ENCODE results near the gene HGFAC. TPM values are rescaled to one million over a fixed set of nuclear protein-coding genes. Genes with fewer than 3 reads are reported as not detected.

Gene HGFAC
- total and polyA plus RNA-seq, 2 of the 13 experiments (the other 11 are each of a cell fraction or from before 2014, with no cell fraction given) = 8.5 to 63.6 TPM

- no TSS peak for BruUV-seq (replicated peaks)
Measured at GRCh38 chr4:3473996-3474765, 32.4 kb downstream of the HGFAC start.

GRCh38 chr4:3475041-3475712 lies 33.4 kb downstream of the HGFAC start:
- ATAC-seq (no peak), FAIRE-seq (no peak), DNase-seq (ENCODE audit: low spot score) (no peak)
- Histone ChIP-seq H3K36me3 (replicated peaks in 1 of 2; ENCODE audit: control insufficient read depth in 1 of 2, insufficient read depth in 2 of 2, low read length in 2 of 2) (no peaks in the 10 kb centered on the region), H3K9ac (ENCODE audit: insufficient read depth, low read depth, low read length) (no peak overlapping the region), H3K4me3 (replicated peaks in 1 of 3; ENCODE audit: insufficient read depth in 1 of 3, low read depth in 2 of 3, low read length in 3 of 3) (no peak overlapping the region), H3K27me3 (ENCODE audit: control insufficient read depth in 1 of 2, insufficient read depth in 2 of 2, low read length in 2 of 2) (peaks cover 19 to 77% of the 10 kb centered on the region in 2 experiments), H3K9me3 (ENCODE audit: low read length) (no peaks in the 10 kb centered on the region), H3K79me2 (ENCODE audit: insufficient read depth, low read length) (no peaks in the 10 kb centered on the region), H3K27ac (ENCODE audit: extremely low read length, insufficient read depth, low read length) (no peak overlapping the region), H3K4me2 (ENCODE audit: low read depth, low read length) (no peak overlapping the region), H4K20me1 (ENCODE audit: insufficient read depth, low read length) (no peaks in the 10 kb centered on the region), H3K4me1 (ENCODE audit: insufficient read depth, low read length) (peaks cover 17% of the 10 kb centered on the region; the same call in 1 of the 2 replicates), H2AFZ (ENCODE audit: low read length) (no peak overlapping the region)
- in situ Hi-C loops (cut with HindIII; ENCODE audit: extremely low pct_ligation_motif_present, low pct_unique_long_range_greater_than_20kb) (no loop called here), intact Hi-C loops (cut with micrococcal nuclease; ENCODE audit: unreplicated experiment) (no loop called here)
- BruUV-seq (replicated peaks) = no TSS peak
- WGBS (ENCODE audit: low lambda C conversion rate) = 64% methylated on average over 3 of the region's 15 CpGs
- TF ChIP-seq ZNF12 (CRISPR knock-in tag; IDR thresholded peaks at IDR 0.05) = no peak
- TF ChIP-seq, protein P1, sequence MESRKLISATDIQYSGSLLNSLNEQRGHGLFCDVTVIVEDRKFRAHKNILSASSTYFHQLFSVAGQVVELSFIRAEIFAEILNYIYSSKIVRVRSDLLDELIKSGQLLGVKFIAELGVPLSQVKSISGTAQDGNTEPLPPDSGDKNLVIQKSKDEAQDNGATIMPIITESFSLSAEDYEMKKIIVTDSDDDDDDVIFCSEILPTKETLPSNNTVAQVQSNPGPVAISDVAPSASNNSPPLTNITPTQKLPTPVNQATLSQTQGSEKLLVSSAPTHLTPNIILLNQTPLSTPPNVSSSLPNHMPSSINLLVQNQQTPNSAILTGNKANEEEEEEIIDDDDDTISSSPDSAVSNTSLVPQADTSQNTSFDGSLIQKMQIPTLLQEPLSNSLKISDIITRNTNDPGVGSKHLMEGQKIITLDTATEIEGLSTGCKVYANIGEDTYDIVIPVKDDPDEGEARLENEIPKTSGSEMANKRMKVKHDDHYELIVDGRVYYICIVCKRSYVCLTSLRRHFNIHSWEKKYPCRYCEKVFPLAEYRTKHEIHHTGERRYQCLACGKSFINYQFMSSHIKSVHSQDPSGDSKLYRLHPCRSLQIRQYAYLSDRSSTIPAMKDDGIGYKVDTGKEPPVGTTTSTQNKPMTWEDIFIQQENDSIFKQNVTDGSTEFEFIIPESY (CRISPR knock-in tag; IDR thresholded peaks at IDR 0.05) = no peak
- TF ChIP-seq PLRG1 (conservative IDR thresholded peaks at IDR 0.05) = no peak
- no peak for TF ChIP-seq MAF1 (CRISPR knock-in tag; IDR thresholded peaks at IDR 0.05; ENCODE audit: borderline replicate concordance)
- TF ChIP-seq AKAP8 (CRISPR knock-in tag; IDR thresholded peaks at IDR 0.05) = no peak
- no peak for TF ChIP-seq E2F1 (CRISPR knock-in tag; IDR thresholded peaks at IDR 0.05)
- TF ChIP-seq, protein P2, sequence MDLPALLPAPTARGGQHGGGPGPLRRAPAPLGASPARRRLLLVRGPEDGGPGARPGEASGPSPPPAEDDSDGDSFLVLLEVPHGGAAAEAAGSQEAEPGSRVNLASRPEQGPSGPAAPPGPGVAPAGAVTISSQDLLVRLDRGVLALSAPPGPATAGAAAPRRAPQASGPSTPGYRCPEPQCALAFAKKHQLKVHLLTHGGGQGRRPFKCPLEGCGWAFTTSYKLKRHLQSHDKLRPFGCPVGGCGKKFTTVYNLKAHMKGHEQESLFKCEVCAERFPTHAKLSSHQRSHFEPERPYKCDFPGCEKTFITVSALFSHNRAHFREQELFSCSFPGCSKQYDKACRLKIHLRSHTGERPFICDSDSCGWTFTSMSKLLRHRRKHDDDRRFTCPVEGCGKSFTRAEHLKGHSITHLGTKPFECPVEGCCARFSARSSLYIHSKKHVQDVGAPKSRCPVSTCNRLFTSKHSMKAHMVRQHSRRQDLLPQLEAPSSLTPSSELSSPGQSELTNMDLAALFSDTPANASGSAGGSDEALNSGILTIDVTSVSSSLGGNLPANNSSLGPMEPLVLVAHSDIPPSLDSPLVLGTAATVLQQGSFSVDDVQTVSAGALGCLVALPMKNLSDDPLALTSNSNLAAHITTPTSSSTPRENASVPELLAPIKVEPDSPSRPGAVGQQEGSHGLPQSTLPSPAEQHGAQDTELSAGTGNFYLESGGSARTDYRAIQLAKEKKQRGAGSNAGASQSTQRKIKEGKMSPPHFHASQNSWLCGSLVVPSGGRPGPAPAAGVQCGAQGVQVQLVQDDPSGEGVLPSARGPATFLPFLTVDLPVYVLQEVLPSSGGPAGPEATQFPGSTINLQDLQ (CRISPR knock-in tag; IDR thresholded peaks at IDR 0.05) = no peak
- TF ChIP-seq, protein P3, sequence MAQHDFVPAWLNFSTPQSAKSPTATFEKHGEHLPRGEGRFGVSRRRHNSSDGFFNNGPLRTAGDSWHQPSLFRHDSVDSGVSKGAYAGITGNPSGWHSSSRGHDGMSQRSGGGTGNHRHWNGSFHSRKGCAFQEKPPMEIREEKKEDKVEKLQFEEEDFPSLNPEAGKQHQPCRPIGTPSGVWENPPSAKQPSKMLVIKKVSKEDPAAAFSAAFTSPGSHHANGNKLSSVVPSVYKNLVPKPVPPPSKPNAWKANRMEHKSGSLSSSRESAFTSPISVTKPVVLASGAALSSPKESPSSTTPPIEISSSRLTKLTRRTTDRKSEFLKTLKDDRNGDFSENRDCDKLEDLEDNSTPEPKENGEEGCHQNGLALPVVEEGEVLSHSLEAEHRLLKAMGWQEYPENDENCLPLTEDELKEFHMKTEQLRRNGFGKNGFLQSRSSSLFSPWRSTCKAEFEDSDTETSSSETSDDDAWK (CRISPR knock-in tag; IDR thresholded peaks at IDR 0.05) = no peak
- POLR2A ChIA-PET = no interaction called here
- CTCF ChIA-PET (ENCODE audit: low intra/inter-chr PET ratio, low total read pairs) = no interaction called here

More at GRCh38 chr4:3473996-3474765, 32.4 kb downstream of the HGFAC start:
- H3K27me3 ChIP-seq (ENCODE audit: control insufficient read depth in 1 of 2, insufficient read depth in 2 of 2, low read length in 2 of 2) = peaks cover 23 to 75% of the 10 kb centered on the region in 2 experiments
- H4K20me1 ChIP-seq (ENCODE audit: insufficient read depth, low read length) = no peaks in the 10 kb centered on the region
- intact Hi-C loops (cut with micrococcal nuclease; ENCODE audit: unreplicated experiment) (no loop called here), in situ Hi-C loops (cut with HindIII; ENCODE audit: extremely low pct_ligation_motif_present, low pct_unique_long_range_greater_than_20kb) (no loop called here)
- CTCF ChIA-PET (ENCODE audit: low intra/inter-chr PET ratio, low total read pairs) = no interaction called here
- DNase-seq (ENCODE audit: low spot score) (no peak), ATAC-seq (no peak), FAIRE-seq (no peak)
- no peak for TF ChIP-seq NR2F2 (IDR thresholded peaks at IDR 0.05; ENCODE audit: borderline replicate concordance, low read depth)
- no peaks in the 10 kb centered on the region for H3K79me2 ChIP-seq (ENCODE audit: insufficient read depth, low read length)
- H3K4me1 ChIP-seq (ENCODE audit: insufficient read depth, low read length) = peaks cover 24% of the 10 kb centered on the region; the same call in 1 of the 2 replicates
- POLR2A ChIA-PET = no interaction called here
- H3K4me3 ChIP-seq (replicated peaks in 1 of 3; ENCODE audit: insufficient read depth in 1 of 3, low read depth in 2 of 3, low read length in 3 of 3) = no peak overlapping the region
- no peak overlapping the region for H3K9ac ChIP-seq (ENCODE audit: insufficient read depth, low read depth, low read length)
- H3K9me3 ChIP-seq (ENCODE audit: low read length) = no peaks in the 10 kb centered on the region
- H2AFZ ChIP-seq (ENCODE audit: low read length) = no peak overlapping the region
- H3K27ac ChIP-seq (ENCODE audit: extremely low read length, insufficient read depth, low read length) = no peak overlapping the region
- H3K4me2 ChIP-seq (ENCODE audit: low read depth, low read length) = no peak overlapping the region
- no peaks in the 10 kb centered on the region for H3K36me3 ChIP-seq (replicated peaks in 1 of 2; ENCODE audit: control insufficient read depth in 1 of 2, insufficient read depth in 2 of 2, low read length in 2 of 2)
- 19% methylated on average over 12 of the region's 13 CpGs for WGBS (ENCODE audit: low lambda C conversion rate)

Data from HepG2 (cell line).